Activated naive CD8-positive, alpha-beta T cell treated with anti-CD3 and anti-CD28 coated beads for 36 hours (primary cell): ENCODE measurements around the gene CD151. TPM values are rescaled to one million over a fixed set of nuclear protein-coding genes. Genes with fewer than 3 reads are reported as not detected.
A peak's percentile ranks its signal among the peaks of the same experiment; 100 is the strongest.

Source experiments
- DNase-seq: peaks from one replicate; pipeline ENCODE4 v3.0.0; 2021
- H3K27ac Mint-ChIP-seq: one replicate; pipeline ENCODE4 v1.8.0; 2022; ENCODE audit warnings: mild to moderate bottlenecking, moderate library complexity, mixed read lengths
- H3K27me3 Mint-ChIP-seq: one replicate; pipeline ENCODE4 v1.8.0; 2022; ENCODE audit warnings: mild to moderate bottlenecking, mixed read lengths
- H3K36me3 Mint-ChIP-seq: one replicate; pipeline ENCODE4 v1.8.0; 2021; ENCODE audit warnings: mild to moderate bottlenecking, mixed read lengths
- H3K4me1 Mint-ChIP-seq: one replicate; pipeline ENCODE4 v1.8.0; 2021; ENCODE audit warnings: mixed read lengths
- H3K4me3 Mint-ChIP-seq: one replicate; pipeline ENCODE4 v1.8.0; 2022; ENCODE audit warnings: mild to moderate bottlenecking, moderate library complexity, mixed read lengths
- H3K9me3 Mint-ChIP-seq: one replicate; pipeline ENCODE4 v1.8.0; 2022; ENCODE audit warnings: mixed read lengths
- total RNA-seq, 2 experiments: library from RNA; stranded (reverse); gene quantifications; one replicate each; pipeline ENCODE4 v1.2.3, GENCODE V29; 2021

Gene CD151
- 10 to 100 TPM; 47.3 to 51.1 TPM for total RNA-seq

DNA sequence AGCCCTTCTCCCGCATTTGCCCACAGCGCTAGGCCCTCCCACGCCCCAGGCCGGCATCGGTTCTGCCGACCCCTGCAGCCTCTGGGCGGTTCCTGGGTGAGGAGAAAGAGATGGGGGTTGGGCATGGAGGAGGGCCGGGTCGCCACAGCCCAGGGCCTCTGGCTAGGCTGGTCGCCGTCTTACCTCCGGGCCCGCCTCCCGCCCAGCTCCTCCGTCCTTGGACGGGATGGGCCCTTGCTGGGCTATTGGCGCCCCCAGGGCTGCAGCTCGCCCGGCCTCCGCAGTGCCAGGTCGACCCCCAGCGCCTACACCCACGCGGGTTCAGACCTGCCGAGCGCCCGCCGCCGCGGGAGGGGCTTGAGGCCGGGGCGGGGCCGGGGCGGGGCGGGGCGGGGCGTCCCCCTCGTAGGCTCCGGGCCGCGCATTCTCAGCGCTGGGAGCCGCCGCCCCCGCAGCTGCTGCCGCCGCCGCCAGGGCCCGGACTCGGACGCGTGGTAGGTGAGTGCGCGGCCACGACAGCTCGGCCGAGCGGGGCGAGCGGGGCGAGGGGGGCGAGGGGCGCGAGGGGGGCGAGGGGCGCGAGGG is at the start of gene CD151:
Gene CD151 (plus strand): TSS at position 424 of the 585 bp plus-strand sequence. CDS start 3,118 bp downstream, outside the sequence.
- peaks cover 37% of the 10 kb centered on the region for H3K27me3 Mint-ChIP-seq
- H3K36me3 Mint-ChIP-seq: no peaks in the 10 kb centered on the region
- no peaks in the 10 kb centered on the region for H3K9me3 Mint-ChIP-seq
- peak; percentile 72 for DNase-seq
- peak within 1 kb of the TSS; percentile 42 for H3K27ac Mint-ChIP-seq
- H3K4me3 Mint-ChIP-seq: peak within 1 kb of the TSS; percentile 72
- peaks cover 22% of the 10 kb centered on the region for H3K4me1 Mint-ChIP-seq

DNA sequence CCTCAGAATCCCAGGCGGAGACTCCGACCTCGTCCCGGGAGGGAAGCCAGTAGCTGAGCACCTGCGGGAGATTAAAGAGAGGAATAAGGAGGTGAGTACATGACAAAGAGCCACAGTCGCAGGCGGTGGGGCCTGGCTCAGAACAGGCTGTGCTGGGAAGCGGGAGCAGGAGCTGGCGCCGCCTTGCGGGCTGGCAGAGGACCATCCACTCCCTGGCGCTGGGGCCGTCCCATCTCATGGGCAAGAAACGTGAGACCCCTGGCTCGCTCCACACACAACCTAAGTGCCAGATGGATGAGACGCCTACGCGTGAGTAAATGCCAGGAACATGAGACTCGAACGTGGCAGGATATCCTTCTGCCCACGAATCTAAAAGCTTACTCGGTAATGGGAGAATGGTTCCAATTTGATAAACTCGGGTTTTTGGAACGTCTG is 49.2 kb upstream of the CD151 start:
- Mint-ChIP-seq H3K4me3 (no peak overlapping the region), H3K36me3 (peaks cover 5% of the 10 kb centered on the region), H3K4me1 (peaks cover 17% of the 10 kb centered on the region), H3K27ac (no peak overlapping the region), H3K27me3 (no peaks in the 10 kb centered on the region), H3K9me3 (no peaks in the 10 kb centered on the region)
- no peak for DNase-seq

DNA sequence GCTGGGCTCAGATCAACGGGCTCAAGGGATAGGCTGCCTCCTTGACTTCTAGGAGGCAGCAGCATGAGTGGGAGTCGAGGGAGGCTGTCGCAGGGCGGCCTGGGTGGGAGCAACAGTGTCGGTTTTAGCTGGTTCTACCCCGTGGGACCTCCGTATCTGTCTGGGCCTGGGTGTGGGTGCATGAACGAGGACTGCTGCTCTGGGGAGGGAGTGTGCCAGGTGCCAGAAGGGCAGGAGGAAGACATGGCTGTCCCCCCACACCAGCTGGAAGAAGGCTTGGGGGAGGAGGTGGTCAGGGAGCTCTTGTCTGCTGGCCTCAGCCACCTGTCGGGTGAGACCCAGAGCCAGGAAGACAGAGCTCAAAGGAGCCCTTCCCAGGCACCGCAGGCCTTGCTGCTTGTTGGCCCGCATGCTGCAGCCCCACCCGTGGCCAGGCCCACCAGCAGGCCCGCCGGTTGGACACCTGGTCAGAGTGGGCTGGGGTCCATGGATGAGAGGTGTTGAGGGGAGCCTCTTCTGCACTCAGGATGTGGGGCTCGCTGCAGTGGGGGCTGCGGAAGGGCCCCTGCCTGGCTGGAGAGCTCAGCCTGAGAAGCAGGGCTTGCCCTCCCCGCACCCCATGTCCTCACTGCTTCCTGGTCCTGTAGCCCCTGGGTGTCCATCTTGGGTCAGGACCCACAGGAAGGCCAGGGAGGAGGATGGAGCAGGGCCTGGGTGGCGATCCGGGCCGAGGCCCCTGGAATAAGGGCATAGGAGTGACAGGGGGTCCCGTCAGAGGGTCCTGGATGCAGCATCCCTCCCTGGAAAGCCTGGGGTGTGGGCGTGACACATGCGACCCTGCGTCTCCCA is 46.3 kb upstream of the CD151 start:
- Mint-ChIP-seq H3K9me3 (no peaks in the 10 kb centered on the region), H3K27ac (no peak overlapping the region), H3K27me3 (no peaks in the 10 kb centered on the region), H3K4me3 (no peak overlapping the region), H3K4me1 (peaks cover 10% of the 10 kb centered on the region), H3K36me3 (peaks cover 5% of the 10 kb centered on the region)
- DNase-seq: no peak

DNA sequence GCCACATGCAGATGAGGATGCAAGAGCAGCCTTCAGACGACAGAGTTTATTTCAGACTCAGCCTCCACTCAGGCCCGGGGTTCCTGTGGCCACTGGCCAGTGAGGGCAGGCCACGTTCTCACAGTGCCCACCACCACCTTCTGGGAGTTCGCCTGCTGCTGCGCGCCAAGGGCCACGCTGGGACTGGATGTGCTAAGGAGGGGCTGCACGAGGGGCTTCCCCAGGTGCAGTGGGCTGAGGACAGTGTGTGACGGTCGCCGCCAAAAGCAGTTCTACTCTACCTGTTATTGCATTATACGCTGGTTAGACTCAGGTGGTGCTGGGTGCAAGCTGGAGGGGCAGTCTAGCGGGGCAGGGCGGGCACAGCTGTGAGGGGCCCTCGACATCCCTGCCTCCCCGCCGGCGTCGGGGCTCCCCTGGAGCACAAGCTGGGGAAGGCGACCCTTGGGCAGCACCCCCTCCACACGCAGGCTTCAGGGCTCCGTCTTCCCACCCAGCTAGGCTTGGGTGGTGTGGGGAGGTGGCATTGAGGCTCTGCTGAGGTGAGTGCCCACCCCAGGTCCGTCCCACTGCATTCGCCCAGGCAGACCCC is 45.6 kb upstream of the CD151 start:
- Mint-ChIP-seq H3K4me1 (peaks cover 10% of the 10 kb centered on the region), H3K36me3 (peaks cover 5% of the 10 kb centered on the region), H3K27ac (no peak overlapping the region), H3K9me3 (no peaks in the 10 kb centered on the region), H3K27me3 (no peaks in the 10 kb centered on the region), H3K4me3 (no peak overlapping the region)
- no peak for DNase-seq

DNA sequence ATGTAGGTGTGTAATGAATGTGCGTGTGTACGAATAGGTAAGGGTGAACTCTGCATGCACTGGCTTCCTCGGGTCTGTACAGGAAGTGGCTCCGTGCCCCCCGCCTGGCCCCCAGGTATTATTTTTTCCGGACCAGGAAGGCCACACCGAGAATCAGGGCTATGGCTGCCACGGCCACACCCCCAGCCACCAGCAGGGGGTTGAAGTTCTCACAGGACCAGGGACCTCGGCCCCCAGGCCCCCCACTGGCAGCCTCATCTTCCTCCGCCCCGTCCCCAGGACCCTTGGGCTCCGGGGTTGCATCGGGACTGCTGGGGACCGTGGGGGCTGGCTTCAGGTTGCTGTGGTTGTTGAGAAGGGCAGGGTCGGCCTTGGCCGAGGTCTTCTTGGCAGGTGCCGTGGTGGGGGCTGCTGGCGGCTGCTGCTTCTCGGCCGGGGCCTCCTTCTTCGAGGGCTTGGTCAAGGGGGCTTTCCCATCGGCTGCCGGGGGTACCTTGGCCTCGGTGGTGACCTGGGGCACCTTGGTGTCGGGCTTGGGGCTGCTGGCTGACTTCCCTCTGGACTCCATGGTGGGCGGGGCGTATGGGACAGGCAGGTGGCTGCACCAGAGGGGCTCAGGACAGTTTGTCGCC is 44.6 kb upstream of the CD151 start:
- no peaks in the 10 kb centered on the region for H3K27me3 Mint-ChIP-seq
- H3K4me3 Mint-ChIP-seq: no peak overlapping the region
- no peaks in the 10 kb centered on the region for H3K9me3 Mint-ChIP-seq
- no peak for DNase-seq
- peaks cover 10% of the 10 kb centered on the region for H3K4me1 Mint-ChIP-seq
- H3K27ac Mint-ChIP-seq: peak overlapping the region; percentile 54
- peaks cover 5% of the 10 kb centered on the region for H3K36me3 Mint-ChIP-seq

DNA sequence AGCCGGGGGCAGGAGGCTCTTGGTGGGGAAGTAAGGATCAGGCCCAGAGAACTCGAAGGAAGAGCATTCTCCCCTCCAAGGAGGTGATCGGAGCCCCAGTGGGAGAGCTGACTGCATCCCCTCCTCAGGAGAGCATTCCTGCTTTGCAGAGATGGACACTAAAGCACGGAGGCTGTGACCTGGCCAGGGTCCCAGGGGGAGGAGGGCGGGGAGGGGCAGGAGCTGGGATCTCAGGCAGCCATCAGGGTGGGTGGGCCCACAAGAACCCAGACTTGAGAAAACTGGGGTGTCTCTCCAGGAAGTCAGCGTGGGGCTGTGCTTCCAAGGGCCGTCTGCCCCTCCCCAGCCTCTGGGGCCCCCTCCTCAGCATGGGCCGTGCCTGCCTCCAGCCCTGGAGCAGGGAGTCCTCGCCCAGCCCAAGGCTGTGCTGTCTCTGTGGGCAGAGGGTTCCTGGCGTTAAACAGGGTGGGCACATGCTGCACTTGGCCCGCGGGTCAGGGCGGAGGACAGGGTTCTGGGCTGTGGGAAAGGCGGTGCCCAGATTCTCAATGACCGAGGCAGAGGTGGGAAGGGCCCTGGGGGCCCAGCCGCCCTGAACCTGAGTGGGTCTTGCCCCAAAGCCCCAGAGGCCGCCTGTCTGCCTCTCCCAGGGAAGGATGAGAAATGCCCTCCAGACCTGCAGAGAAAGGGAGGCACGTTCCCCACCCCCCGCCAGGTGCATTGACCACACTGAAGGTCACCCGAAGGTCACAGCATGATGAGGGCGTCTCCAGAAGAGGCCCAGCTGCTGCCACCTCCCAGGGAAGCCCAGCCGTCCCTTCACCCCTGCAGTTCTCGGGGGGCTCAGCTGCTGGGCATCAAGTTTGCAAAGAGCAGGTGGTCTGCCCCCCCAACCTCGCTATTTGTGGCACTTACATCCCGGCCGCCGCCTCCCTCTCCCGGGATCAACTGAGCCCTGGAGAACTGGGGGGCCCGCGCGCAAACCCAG is 43.5 kb upstream of the CD151 start:
- no peak for DNase-seq
- Mint-ChIP-seq H3K27me3 (no peaks in the 10 kb centered on the region), H3K4me1 (peaks cover 5% of the 10 kb centered on the region), H3K36me3 (peaks cover 9% of the 10 kb centered on the region), H3K4me3 (peak overlapping the region; percentile 25), H3K27ac (no peak overlapping the region), H3K9me3 (no peaks in the 10 kb centered on the region)

DNA sequence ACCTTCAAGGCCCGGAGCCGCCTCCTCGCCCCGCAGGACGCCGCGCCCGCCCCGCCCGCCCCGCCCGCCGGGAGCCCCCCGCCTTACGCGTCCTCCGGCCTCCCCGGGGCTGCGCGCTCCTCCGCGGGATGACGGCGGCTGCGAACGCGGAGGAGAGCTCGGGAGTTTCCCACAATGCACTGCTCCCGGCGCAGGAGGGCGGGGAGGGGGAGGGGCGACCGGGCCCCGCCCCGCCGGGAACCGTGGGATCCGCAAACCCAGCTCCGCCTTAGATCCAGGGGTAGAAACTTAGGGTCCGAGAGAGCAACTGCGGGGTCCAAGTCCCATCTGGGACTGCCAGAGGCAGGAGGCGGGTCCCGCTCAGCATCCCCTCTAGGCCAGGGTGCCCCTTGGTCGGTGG is 42.8 kb upstream of the CD151 start, which contains the start of gene CEND1:
Gene CEND1 (minus strand): TSS at position 148 of the 400 bp plus-strand sequence. CDS start 1,514 bp downstream, outside the sequence.
- Mint-ChIP-seq H3K27me3 (no peaks in the 10 kb centered on the region), H3K4me1 (peaks cover 5% of the 10 kb centered on the region), H3K36me3 (peaks cover 10% of the 10 kb centered on the region), H3K27ac (no peak within 1 kb of the TSS), H3K9me3 (no peaks in the 10 kb centered on the region), H3K4me3 (peak within 1 kb of the TSS; percentile 25)
- DNase-seq: peak; percentile 52

DNA sequence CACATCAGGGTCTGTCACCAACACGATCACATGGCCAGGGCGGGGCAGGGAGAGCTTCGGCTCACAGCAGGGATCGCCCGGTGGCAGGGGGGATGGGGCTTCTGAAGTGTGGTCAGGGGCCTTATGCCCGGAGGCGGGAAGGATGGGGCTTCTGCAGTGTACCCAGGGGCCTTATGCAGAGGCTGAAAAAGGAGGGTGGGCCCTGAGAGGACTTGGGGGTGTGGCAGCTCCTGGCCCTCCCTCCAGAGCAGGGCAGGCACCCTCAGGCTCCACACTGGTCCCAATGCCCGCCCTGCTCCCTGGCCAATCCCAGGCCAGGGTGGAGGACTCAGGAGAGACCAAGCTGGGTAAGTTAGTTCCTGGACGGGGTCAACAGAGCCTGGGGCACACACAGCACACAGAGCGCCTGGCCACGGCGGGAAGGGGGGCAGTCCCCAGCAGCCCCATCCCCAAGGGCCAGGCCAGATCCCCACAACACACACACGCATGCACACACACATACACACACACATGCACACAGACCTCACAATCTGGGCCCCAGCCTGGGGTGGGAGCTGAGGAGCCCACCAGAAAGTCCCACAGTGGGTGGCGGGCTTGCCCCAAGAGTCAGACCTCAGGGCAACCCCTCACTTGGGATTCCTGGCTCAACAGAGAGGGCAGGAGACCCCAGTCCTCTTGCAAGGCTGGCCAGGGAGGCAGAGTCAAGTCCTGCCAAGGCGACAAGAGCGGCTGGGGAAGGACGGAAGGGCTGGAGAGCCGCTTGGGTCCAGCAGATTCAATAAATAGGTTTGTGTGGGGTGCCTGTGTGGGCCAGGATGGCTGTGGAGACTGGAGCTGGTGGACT is 41.8 kb upstream of the CD151 start:
- Mint-ChIP-seq H3K27me3 (no peaks in the 10 kb centered on the region), H3K4me1 (peaks cover 7% of the 10 kb centered on the region), H3K9me3 (no peaks in the 10 kb centered on the region), H3K27ac (no peak overlapping the region), H3K36me3 (peaks cover 10% of the 10 kb centered on the region), H3K4me3 (no peak overlapping the region)
- DNase-seq: no peak

DNA sequence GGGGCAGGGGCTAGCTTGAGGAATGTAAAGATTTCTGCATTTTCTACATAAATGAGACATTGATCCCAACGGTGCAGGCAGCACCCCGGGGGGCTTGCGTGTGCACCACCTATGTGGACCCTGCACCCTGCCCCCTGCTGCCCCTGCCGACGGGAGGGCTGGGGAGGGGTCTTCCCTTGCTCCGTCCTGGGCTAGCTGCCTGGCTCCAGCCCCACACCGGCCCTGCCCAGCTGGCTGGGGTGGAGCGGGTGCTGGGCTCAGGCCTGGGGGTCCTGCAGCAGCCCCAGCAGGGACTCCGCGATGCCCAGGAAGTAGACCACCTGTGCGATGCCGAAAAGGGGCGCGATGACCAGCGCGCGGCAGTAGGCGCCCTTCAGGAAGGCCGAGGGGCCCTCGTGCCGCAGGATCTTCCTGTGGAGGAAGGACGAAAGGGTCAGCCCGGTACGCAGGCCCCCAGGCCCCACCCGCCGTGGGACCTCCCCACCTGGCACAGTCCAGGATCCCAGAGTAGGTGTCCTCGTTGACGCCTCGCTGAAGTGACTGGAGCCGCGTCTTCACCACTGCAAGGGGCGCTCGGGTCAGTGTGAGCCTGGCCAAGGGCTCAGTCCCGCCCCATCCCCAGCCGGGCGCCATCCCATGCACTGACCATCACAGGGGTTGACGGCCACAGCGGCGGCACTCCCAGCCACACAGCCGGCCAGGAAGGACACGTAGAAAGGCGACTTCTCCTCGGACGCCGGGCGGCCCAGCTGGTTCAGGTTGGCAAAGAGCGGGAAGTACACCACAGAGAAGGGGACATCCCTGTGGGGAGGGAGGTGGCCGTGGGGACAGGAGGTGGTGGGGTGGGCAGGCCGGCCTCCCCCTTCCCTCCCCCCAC is 40.9 kb upstream of the CD151 start:
- H3K27me3 Mint-ChIP-seq: no peaks in the 10 kb centered on the region
- DNase-seq: no peak
- H3K36me3 Mint-ChIP-seq: peaks cover 12% of the 10 kb centered on the region
- no peaks in the 10 kb centered on the region for H3K9me3 Mint-ChIP-seq
- H3K4me3 Mint-ChIP-seq: no peak overlapping the region
- peaks cover 11% of the 10 kb centered on the region for H3K4me1 Mint-ChIP-seq
- H3K27ac Mint-ChIP-seq: no peak overlapping the region

DNA sequence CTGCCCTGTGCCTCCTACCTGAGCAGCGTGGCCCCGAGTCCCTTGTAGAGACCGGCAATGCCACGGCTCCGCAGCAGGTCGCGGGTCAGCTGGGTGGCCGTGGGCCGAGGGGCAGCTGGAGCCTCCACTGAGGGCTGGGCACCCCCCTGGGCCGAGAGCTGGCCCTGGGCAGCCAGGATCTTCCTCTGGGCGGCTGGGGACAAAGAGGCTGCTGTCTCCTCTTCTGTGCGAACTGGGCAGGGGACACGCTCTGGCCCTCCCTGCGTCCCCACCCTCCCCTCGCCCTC is 40.3 kb upstream of the CD151 start:
- H3K36me3 Mint-ChIP-seq: peaks cover 12% of the 10 kb centered on the region

DNA sequence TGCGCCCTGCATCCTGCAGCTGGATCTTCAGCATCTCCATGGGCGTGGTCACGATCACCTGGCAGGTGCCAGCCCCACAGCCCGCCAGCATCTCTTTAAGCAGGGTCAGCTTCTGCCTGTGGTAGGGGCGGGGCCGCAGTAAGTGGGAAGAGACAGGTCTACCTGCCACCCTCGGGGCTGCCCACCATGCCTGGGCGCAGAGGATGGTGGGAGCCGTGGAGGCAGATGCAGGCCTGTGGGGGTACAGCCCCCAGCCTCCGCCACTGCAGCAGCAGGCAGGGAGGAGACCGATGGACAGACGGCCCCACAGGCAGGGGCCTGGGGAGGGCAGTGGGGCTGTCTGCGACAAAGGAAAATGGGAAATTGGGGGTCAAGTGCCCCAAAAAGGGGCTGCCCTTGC is 39.9 kb upstream of the CD151 start:
- no peak for DNase-seq
- H3K27me3 Mint-ChIP-seq: no peaks in the 10 kb centered on the region

More for the DNA sequence above, 40.3 kb upstream of the CD151 start:
- H3K4me1 Mint-ChIP-seq: peaks cover 12% of the 10 kb centered on the region
- no peak for DNase-seq
- H3K27me3 Mint-ChIP-seq: no peaks in the 10 kb centered on the region
- no peak overlapping the region for H3K4me3 Mint-ChIP-seq
- no peak overlapping the region for H3K27ac Mint-ChIP-seq
- H3K9me3 Mint-ChIP-seq: no peaks in the 10 kb centered on the region

DNA sequence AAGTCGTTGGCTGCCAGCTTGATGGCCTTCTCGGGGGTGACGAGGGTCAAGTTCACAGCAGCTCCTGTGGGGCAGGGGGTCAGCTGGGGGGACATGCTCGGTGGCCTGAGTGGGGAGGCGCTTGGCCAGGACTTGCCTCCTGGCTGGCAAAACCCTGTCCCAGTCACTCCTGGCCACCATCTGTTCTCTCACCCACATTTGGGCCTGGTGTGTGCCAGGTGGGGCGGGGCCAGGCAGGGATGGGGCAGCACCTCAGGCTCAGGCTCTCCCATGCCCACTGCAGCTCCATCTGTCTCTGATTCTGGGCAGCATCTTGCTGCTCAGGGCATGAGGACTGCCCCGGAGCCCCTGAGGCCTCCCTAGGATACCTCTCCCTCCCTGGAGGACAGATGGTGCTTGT is 39.2 kb upstream of the CD151 start:
- peak overlapping the region; percentile 22 for H3K4me3 Mint-ChIP-seq
- peaks cover 9% of the 10 kb centered on the region for H3K4me1 Mint-ChIP-seq
- H3K36me3 Mint-ChIP-seq: peaks cover 12% of the 10 kb centered on the region
- no peak overlapping the region for H3K27ac Mint-ChIP-seq
- H3K9me3 Mint-ChIP-seq: no peaks in the 10 kb centered on the region
- no peaks in the 10 kb centered on the region for H3K27me3 Mint-ChIP-seq
- no peak for DNase-seq

More for the DNA sequence above, 39.9 kb upstream of the CD151 start:
- peaks cover 10% of the 10 kb centered on the region for H3K4me1 Mint-ChIP-seq
- no peak overlapping the region for H3K27ac Mint-ChIP-seq
- peaks cover 12% of the 10 kb centered on the region for H3K36me3 Mint-ChIP-seq
- no peak overlapping the region for H3K4me3 Mint-ChIP-seq
- H3K9me3 Mint-ChIP-seq: no peaks in the 10 kb centered on the region
